Measurements from ENCODE around the gene XIRP2.

The XIRP2 gene

GRCh38 chr2:166892397-166892796 is 4.1 kb downstream of the XIRP2 start:
- Histone ChIP-seq H3K36me3 (ENCODE audit: control insufficient read depth in 1 of 2, insufficient read depth in 2 of 2, low read length in 2 of 2) (no peaks in the 10 kb centered on the region), H3K27ac (ENCODE audit: low read length) (no peak overlapping the region), H3K4me1 (ENCODE audit: control insufficient read depth in 1 of 2, insufficient read depth in 2 of 2, low read length in 2 of 2) (no peaks in the 10 kb centered on the region), H3K27me3 (ENCODE audit: low read depth, low read length) (no peaks in the 10 kb centered on the region), H3K9me3 (ENCODE audit: control insufficient read depth in 1 of 2, low read length in 2 of 2) (no peaks in the 10 kb centered on the region), H3K4me3 (ENCODE audit: low read depth in 1 of 2, low read length in 2 of 2) (no peak overlapping the region)

GRCh38 chr2:166895243-166895642 is 7.0 kb downstream of the XIRP2 start:
- no peaks in the 10 kb centered on the region for H3K36me3 ChIP-seq (ENCODE audit: control insufficient read depth in 1 of 2, insufficient read depth in 2 of 2, low read length in 2 of 2)
- H3K9me3 ChIP-seq (ENCODE audit: control insufficient read depth in 1 of 2, low read length in 2 of 2): no peaks in the 10 kb centered on the region
- no peak overlapping the region for H3K27ac ChIP-seq (ENCODE audit: low read length)
- H3K4me3 ChIP-seq (ENCODE audit: low read depth in 1 of 2, low read length in 2 of 2): no peak overlapping the region
- H3K27me3 ChIP-seq (ENCODE audit: low read depth, low read length): no peaks in the 10 kb centered on the region
- no peaks in the 10 kb centered on the region for H3K4me1 ChIP-seq (ENCODE audit: control insufficient read depth in 1 of 2, insufficient read depth in 2 of 2, low read length in 2 of 2)

GRCh38 chr2:166897666-166898065 is 9.4 kb downstream of the XIRP2 start:
- H3K27ac ChIP-seq (ENCODE audit: low read length): no peak overlapping the region
- no peaks in the 10 kb centered on the region for H3K36me3 ChIP-seq (ENCODE audit: control insufficient read depth in 1 of 2, insufficient read depth in 2 of 2, low read length in 2 of 2)
- H3K4me1 ChIP-seq (ENCODE audit: control insufficient read depth in 1 of 2, insufficient read depth in 2 of 2, low read length in 2 of 2): no peaks in the 10 kb centered on the region
- H3K4me3 ChIP-seq (ENCODE audit: low read depth in 1 of 2, low read length in 2 of 2): no peak overlapping the region
- no peaks in the 10 kb centered on the region for H3K27me3 ChIP-seq (ENCODE audit: low read depth, low read length)
- no peaks in the 10 kb centered on the region for H3K9me3 ChIP-seq (ENCODE audit: control insufficient read depth in 1 of 2, low read length in 2 of 2)

GRCh38 chr2:166899676-166900075 is 11.4 kb downstream of the XIRP2 start:
- no peaks in the 10 kb centered on the region for H3K9me3 ChIP-seq (ENCODE audit: control insufficient read depth in 1 of 2, low read length in 2 of 2)
- no peaks in the 10 kb centered on the region for H3K27me3 ChIP-seq (ENCODE audit: low read depth, low read length)
- no peak overlapping the region for H3K27ac ChIP-seq (ENCODE audit: low read length)
- H3K36me3 ChIP-seq (ENCODE audit: control insufficient read depth in 1 of 2, insufficient read depth in 2 of 2, low read length in 2 of 2): no peaks in the 10 kb centered on the region
- H3K4me3 ChIP-seq (ENCODE audit: low read depth in 1 of 2, low read length in 2 of 2): no peak overlapping the region
- no peaks in the 10 kb centered on the region for H3K4me1 ChIP-seq (ENCODE audit: control insufficient read depth in 1 of 2, insufficient read depth in 2 of 2, low read length in 2 of 2)

GRCh38 chr2:166900700-166901099 is 12.4 kb downstream of the XIRP2 start:
- Histone ChIP-seq H3K27me3 (ENCODE audit: low read depth, low read length) (no peaks in the 10 kb centered on the region), H3K4me1 (ENCODE audit: control insufficient read depth in 1 of 2, insufficient read depth in 2 of 2, low read length in 2 of 2) (no peaks in the 10 kb centered on the region), H3K27ac (ENCODE audit: low read length) (no peak overlapping the region), H3K9me3 (ENCODE audit: control insufficient read depth in 1 of 2, low read length in 2 of 2) (no peaks in the 10 kb centered on the region), H3K4me3 (ENCODE audit: low read depth in 1 of 2, low read length in 2 of 2) (no peak overlapping the region), H3K36me3 (ENCODE audit: control insufficient read depth in 1 of 2, insufficient read depth in 2 of 2, low read length in 2 of 2) (no peaks in the 10 kb centered on the region)

- H3K9me3 ChIP-seq (ENCODE audit: control insufficient read depth in 1 of 2, low read length in 2 of 2): no peaks in the 10 kb centered on the region
Measured at GRCh38 chr2:166901336-166901735, 13.1 kb downstream of the XIRP2 start.

GRCh38 chr2:166916987-166917386 is 28.7 kb downstream of the XIRP2 start:
- no peaks in the 10 kb centered on the region for H3K27me3 ChIP-seq (ENCODE audit: low read depth, low read length)
- no peaks in the 10 kb centered on the region for H3K4me1 ChIP-seq (ENCODE audit: control insufficient read depth in 1 of 2, insufficient read depth in 2 of 2, low read length in 2 of 2)
- H3K27ac ChIP-seq (ENCODE audit: low read length): no peak overlapping the region
- no peak overlapping the region for H3K4me3 ChIP-seq (ENCODE audit: low read depth in 1 of 2, low read length in 2 of 2)
- no peaks in the 10 kb centered on the region for H3K36me3 ChIP-seq (ENCODE audit: control insufficient read depth in 1 of 2, insufficient read depth in 2 of 2, low read length in 2 of 2)
- no peaks in the 10 kb centered on the region for H3K9me3 ChIP-seq (ENCODE audit: control insufficient read depth in 1 of 2, low read length in 2 of 2)

More at GRCh38 chr2:166901336-166901735, 13.1 kb downstream of the XIRP2 start:
- Histone ChIP-seq H3K27me3 (ENCODE audit: low read depth, low read length) (no peaks in the 10 kb centered on the region), H3K4me1 (ENCODE audit: control insufficient read depth in 1 of 2, insufficient read depth in 2 of 2, low read length in 2 of 2) (no peaks in the 10 kb centered on the region), H3K4me3 (ENCODE audit: low read depth in 1 of 2, low read length in 2 of 2) (no peak overlapping the region), H3K36me3 (ENCODE audit: control insufficient read depth in 1 of 2, insufficient read depth in 2 of 2, low read length in 2 of 2) (no peaks in the 10 kb centered on the region), H3K27ac (ENCODE audit: low read length) (no peak overlapping the region)

- Histone ChIP-seq H3K36me3 (ENCODE audit: control insufficient read depth in 1 of 2, insufficient read depth in 2 of 2, low read length in 2 of 2) (no peaks in the 10 kb centered on the region), H3K4me3 (ENCODE audit: low read depth in 1 of 2, low read length in 2 of 2) (no peak overlapping the region), H3K9me3 (ENCODE audit: control insufficient read depth in 1 of 2, low read length in 2 of 2) (no peaks in the 10 kb centered on the region), H3K4me1 (ENCODE audit: control insufficient read depth in 1 of 2, insufficient read depth in 2 of 2, low read length in 2 of 2) (no peaks in the 10 kb centered on the region), H3K27ac (ENCODE audit: low read length) (no peak overlapping the region), H3K27me3 (ENCODE audit: low read depth, low read length) (no peaks in the 10 kb centered on the region)
Measured at GRCh38 chr2:166917415-166917814, 29.1 kb downstream of the XIRP2 start.

- no peaks in the 10 kb centered on the region for H3K9me3 ChIP-seq (ENCODE audit: control insufficient read depth in 1 of 2, low read length in 2 of 2)
- H3K4me3 ChIP-seq (ENCODE audit: low read depth in 1 of 2, low read length in 2 of 2): no peak overlapping the region
- no peaks in the 10 kb centered on the region for H3K4me1 ChIP-seq (ENCODE audit: control insufficient read depth in 1 of 2, insufficient read depth in 2 of 2, low read length in 2 of 2)
- no peaks in the 10 kb centered on the region for H3K36me3 ChIP-seq (ENCODE audit: control insufficient read depth in 1 of 2, insufficient read depth in 2 of 2, low read length in 2 of 2)
- no peak overlapping the region for H3K27ac ChIP-seq (ENCODE audit: low read length)
- no peaks in the 10 kb centered on the region for H3K27me3 ChIP-seq (ENCODE audit: low read depth, low read length)
Measured at GRCh38 chr2:166921261-166921896, 33.1 kb downstream of the XIRP2 start.

- H3K27me3 ChIP-seq (ENCODE audit: low read depth, low read length): no peaks in the 10 kb centered on the region
- no peak overlapping the region for H3K4me3 ChIP-seq (ENCODE audit: low read depth in 1 of 2, low read length in 2 of 2)
- no peaks in the 10 kb centered on the region for H3K4me1 ChIP-seq (ENCODE audit: control insufficient read depth in 1 of 2, insufficient read depth in 2 of 2, low read length in 2 of 2)
- H3K27ac ChIP-seq (ENCODE audit: low read length): no peak overlapping the region
- H3K9me3 ChIP-seq (ENCODE audit: control insufficient read depth in 1 of 2, low read length in 2 of 2): no peaks in the 10 kb centered on the region
- H3K36me3 ChIP-seq (ENCODE audit: control insufficient read depth in 1 of 2, insufficient read depth in 2 of 2, low read length in 2 of 2): no peaks in the 10 kb centered on the region
Measured at GRCh38 chr2:166924967-166925366, 36.7 kb downstream of the XIRP2 start.

- H3K36me3 ChIP-seq (ENCODE audit: control insufficient read depth in 1 of 2, insufficient read depth in 2 of 2, low read length in 2 of 2): no peaks in the 10 kb centered on the region
- H3K4me1 ChIP-seq (ENCODE audit: control insufficient read depth in 1 of 2, insufficient read depth in 2 of 2, low read length in 2 of 2): no peaks in the 10 kb centered on the region
- H3K27me3 ChIP-seq (ENCODE audit: low read depth, low read length): no peaks in the 10 kb centered on the region
- no peaks in the 10 kb centered on the region for H3K9me3 ChIP-seq (ENCODE audit: control insufficient read depth in 1 of 2, low read length in 2 of 2)
- H3K4me3 ChIP-seq (ENCODE audit: low read depth in 1 of 2, low read length in 2 of 2): no peak overlapping the region
- no peak overlapping the region for H3K27ac ChIP-seq (ENCODE audit: low read length)
Measured at GRCh38 chr2:166926657-166927056, 38.4 kb downstream of the XIRP2 start.

- Histone ChIP-seq H3K27ac (ENCODE audit: low read length) (no peak overlapping the region), H3K4me1 (ENCODE audit: control insufficient read depth in 1 of 2, insufficient read depth in 2 of 2, low read length in 2 of 2) (no peaks in the 10 kb centered on the region), H3K4me3 (ENCODE audit: low read depth in 1 of 2, low read length in 2 of 2) (no peak overlapping the region), H3K36me3 (ENCODE audit: control insufficient read depth in 1 of 2, insufficient read depth in 2 of 2, low read length in 2 of 2) (no peaks in the 10 kb centered on the region), H3K27me3 (ENCODE audit: low read depth, low read length) (no peaks in the 10 kb centered on the region), H3K9me3 (ENCODE audit: control insufficient read depth in 1 of 2, low read length in 2 of 2) (no peaks in the 10 kb centered on the region)
Measured at GRCh38 chr2:166932032-166932431, 43.8 kb downstream of the XIRP2 start.
